Lower leg skin (tissue), 3 donors: ENCODE results near the gene NFIX.

Experiments used
- POLR2A ChIP-seq, 2 donors: fragments of 450-650 bp; IDR thresholded peaks; one replicate each; pipeline ENCODE4 v1.6.1; 2016 to 2017; ENCODE audit warnings: antibody characterized with exemption in 2 of 2, mild to moderate bottlenecking in 1 of 2, moderate library complexity in 1 of 2
- TF ChIP-seq, protein P1 (sequence below), 3 donors: fragments of 450-650 bp; IDR thresholded peaks; one replicate each; pipeline ENCODE4 v1.5.1; 2016; ENCODE audit warnings: antibody characterized with exemption in 3 of 3, mild to moderate bottlenecking in 3 of 3, moderate library complexity in 2 of 3

DNA sequence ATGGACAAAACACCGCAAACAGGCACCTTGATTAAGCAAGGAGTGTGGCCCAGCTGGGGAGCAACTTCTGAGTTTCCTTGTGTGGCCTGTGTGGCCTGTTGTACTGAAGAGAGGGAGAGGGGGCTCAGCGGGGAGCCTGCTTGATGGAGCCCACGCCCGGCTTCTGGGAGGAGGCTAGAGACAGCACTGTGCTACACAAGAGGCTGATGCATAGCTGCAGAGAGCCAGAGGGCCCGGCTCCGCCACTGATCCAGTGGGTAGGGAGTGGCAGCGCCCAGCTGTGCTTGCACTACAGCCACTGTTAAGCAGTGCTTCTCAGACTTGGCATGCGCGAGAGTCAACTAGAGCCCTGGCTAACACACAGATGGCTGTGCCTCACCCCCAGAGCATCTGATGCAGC is 88.4 kb downstream of the NFIX start:
- TF ChIP-seq, protein P1, sequence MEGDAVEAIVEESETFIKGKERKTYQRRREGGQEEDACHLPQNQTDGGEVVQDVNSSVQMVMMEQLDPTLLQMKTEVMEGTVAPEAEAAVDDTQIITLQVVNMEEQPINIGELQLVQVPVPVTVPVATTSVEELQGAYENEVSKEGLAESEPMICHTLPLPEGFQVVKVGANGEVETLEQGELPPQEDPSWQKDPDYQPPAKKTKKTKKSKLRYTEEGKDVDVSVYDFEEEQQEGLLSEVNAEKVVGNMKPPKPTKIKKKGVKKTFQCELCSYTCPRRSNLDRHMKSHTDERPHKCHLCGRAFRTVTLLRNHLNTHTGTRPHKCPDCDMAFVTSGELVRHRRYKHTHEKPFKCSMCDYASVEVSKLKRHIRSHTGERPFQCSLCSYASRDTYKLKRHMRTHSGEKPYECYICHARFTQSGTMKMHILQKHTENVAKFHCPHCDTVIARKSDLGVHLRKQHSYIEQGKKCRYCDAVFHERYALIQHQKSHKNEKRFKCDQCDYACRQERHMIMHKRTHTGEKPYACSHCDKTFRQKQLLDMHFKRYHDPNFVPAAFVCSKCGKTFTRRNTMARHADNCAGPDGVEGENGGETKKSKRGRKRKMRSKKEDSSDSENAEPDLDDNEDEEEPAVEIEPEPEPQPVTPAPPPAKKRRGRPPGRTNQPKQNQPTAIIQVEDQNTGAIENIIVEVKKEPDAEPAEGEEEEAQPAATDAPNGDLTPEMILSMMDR (IDR thresholded peaks at IDR 0.05): no peak
- no peak for TF ChIP-seq POLR2A (IDR thresholded peaks at IDR 0.05)
